Subcutaneous abdominal adipose tissue (tissue), 5 donors: ENCODE results near the gene WNK4.
"Not testable (repeated sequence)": the region's sequence is repeated elsewhere in the genome, so short reads cannot be mapped to it uniquely, and the experiment has no call there.

Experiments used
- H3K27ac ChIP-seq: one replicate; pipeline ENCODE4 v1.7.0; 2013; ENCODE audit warnings: low read depth, mild to moderate bottlenecking, inconsistent platforms, low read length, moderate library complexity
- H3K27me3 ChIP-seq, 5 donors: one replicate each; pipeline ENCODE4 v1.7.0; 2013; ENCODE audit warnings: low read length in 5 of 5, inconsistent platforms in 1 of 5; ENCODE audit not compliant: control insufficient read depth in 5 of 5, insufficient read depth in 4 of 5
- H3K36me3 ChIP-seq, 5 donors: one replicate each; pipeline ENCODE4 v1.7.0; 2013; ENCODE audit warnings: low read length in 5 of 5; ENCODE audit not compliant: control insufficient read depth in 5 of 5, insufficient read depth in 5 of 5
- H3K4me1 ChIP-seq, 5 donors: one replicate each; pipeline ENCODE4 v1.7.0; 2013; ENCODE audit warnings: low read length in 5 of 5, mild to moderate bottlenecking in 3 of 5, moderate library complexity in 1 of 5; ENCODE audit not compliant: control insufficient read depth in 5 of 5, insufficient read depth in 5 of 5
- H3K4me3 ChIP-seq, 5 donors: one replicate each; pipeline ENCODE4 v1.7.0; 2013; ENCODE audit warnings: low read length in 5 of 5, low read depth in 1 of 5
- H3K9ac ChIP-seq, 5 donors: one replicate each; pipeline ENCODE4 v1.7.0; 2013; ENCODE audit warnings: low read length in 5 of 5, mild to moderate bottlenecking in 4 of 5, moderate library complexity in 3 of 5
- H3K9me3 ChIP-seq, 5 donors: one replicate each; pipeline ENCODE4 v1.7.0; 2013; ENCODE audit warnings: low read length in 5 of 5; ENCODE audit not compliant: control insufficient read depth in 5 of 5
- donor health status: healthy.
- donor health status: healthy.
- donor health status: healthy.
- donor health status: healthy.
- donor health status: healthy.

WNK4 gene

GRCh38 chr17:42769964-42770363, 10.4 kb upstream of the WNK4 start:
- H3K4me3 ChIP-seq, H3K9ac ChIP-seq, H3K36me3 ChIP-seq, H3K27me3 ChIP-seq, H3K27ac ChIP-seq, H3K9me3 ChIP-seq: not testable (repeated sequence)
- peaks cover 0 to 18% (median 14%) of the 10 kb centered on the region in 5 donors for H3K4me1 ChIP-seq

GRCh38 chr17:42772945-42773289, 7.5 kb upstream of the WNK4 start:
- no peaks in the 10 kb centered on the region for H3K9me3 ChIP-seq
- no peaks in the 10 kb centered on the region for H3K27me3 ChIP-seq
- H3K4me1 ChIP-seq, result peaks cover 0 to 18% (median 14%) of the 10 kb centered on the region in 5 donors
- peak overlapping the region; percentile 92 to 97 (median 94) for H3K9ac ChIP-seq
- peaks cover 5 to 28% (median 21%) of the 10 kb centered on the region in 5 donors for H3K36me3 ChIP-seq
- H3K4me3 ChIP-seq, result peak overlapping the region; percentile 90 to 100 (median 98)
- H3K27ac ChIP-seq, result peak overlapping the region; percentile 73

- H3K9me3 ChIP-seq, result no peaks in the 10 kb centered on the region
- H3K4me3 ChIP-seq, result peak within 1 kb of the TSS; percentile 90 to 100 (median 98)
- peak within 1 kb of the TSS; percentile 92 to 97 (median 94) for H3K9ac ChIP-seq
These were observed 6.9 kb upstream of the WNK4 start, which contains the start of gene VPS25 for GRCh38 chr17:42773290-42774035. VPS25 (plus strand) TSS chr17:42773449; CDS start chr17:42773476, 27 bp downstream.

GRCh38 chr17:42774066-42774745, 6.2 kb upstream of the WNK4 start:
- peak overlapping the region; percentile 73 for H3K27ac ChIP-seq

More at GRCh38 chr17:42773290-42774035, 6.9 kb upstream of the WNK4 start, which contains the start of gene VPS25:
- Histone ChIP-seq H3K27ac (peak within 1 kb of the TSS; percentile 73), H3K27me3 (no peaks in the 10 kb centered on the region), H3K36me3 (peaks cover 5 to 34% (median 26%) of the 10 kb centered on the region in 5 donors), H3K4me1 (peaks cover 0 to 18% (median 14%) of the 10 kb centered on the region in 5 donors)

GRCh38 chr17:42775534-42776098, 4.8 kb upstream of the WNK4 start:
- peaks cover 5 to 48% (median 36%) of the 10 kb centered on the region in 5 donors for H3K36me3 ChIP-seq
- H3K27me3 ChIP-seq, result peaks cover 0 to 9% (median 1%) of the 10 kb centered on the region in 5 donors
- H3K4me3 ChIP-seq, result no peak overlapping the region

More at GRCh38 chr17:42774066-42774745, 6.2 kb upstream of the WNK4 start:
- Histone ChIP-seq H3K4me1 (peaks cover 0 to 18% (median 14%) of the 10 kb centered on the region in 5 donors), H3K36me3 (peaks cover 5 to 41% (median 33%) of the 10 kb centered on the region in 5 donors), H3K9me3 (no peaks in the 10 kb centered on the region), H3K4me3 (peak overlapping the region; percentile 90 to 100 (median 98)), H3K9ac (peak overlapping the region; percentile 53 to 97 (median 92)), H3K27me3 (peaks cover 0 to 5% (median 0%) of the 10 kb centered on the region in 5 donors)

GRCh38 chr17:42778570-42778969, 1.8 kb upstream of the WNK4 start:
- Histone ChIP-seq H3K27ac (no peak overlapping the region), H3K9ac (no peak overlapping the region), H3K4me1 (peaks cover 0 to 23% (median 21%) of the 10 kb centered on the region in 5 donors), H3K36me3 (peaks cover 5 to 48% (median 36%) of the 10 kb centered on the region in 5 donors), H3K9me3 (no peaks in the 10 kb centered on the region), H3K27me3 (peaks cover 23 to 39% (median 30%) of the 10 kb centered on the region in 5 donors), H3K4me3 (no peak overlapping the region)

More at GRCh38 chr17:42775534-42776098, 4.8 kb upstream of the WNK4 start:
- Histone ChIP-seq H3K4me1 (peaks cover 0 to 24% (median 20%) of the 10 kb centered on the region in 5 donors), H3K9me3 (no peaks in the 10 kb centered on the region), H3K9ac (no peak overlapping the region), H3K27ac (no peak overlapping the region)

- peaks cover 0 to 23% (median 22%) of the 10 kb centered on the region in 5 donors for H3K4me1 ChIP-seq
- no peak overlapping the region for H3K4me3 ChIP-seq
- peaks cover 5 to 48% (median 36%) of the 10 kb centered on the region in 5 donors for H3K36me3 ChIP-seq
- H3K27ac ChIP-seq, result no peak overlapping the region
- H3K9me3 ChIP-seq, result no peaks in the 10 kb centered on the region
- peaks cover 31 to 47% (median 38%) of the 10 kb centered on the region in 5 donors for H3K27me3 ChIP-seq
- H3K9ac ChIP-seq, result no peak overlapping the region
These were observed 990 bp upstream of the WNK4 start for GRCh38 chr17:42779304-42779935.

GRCh38 chr17:42780851-42781638, 635 bp downstream of the WNK4 start:
- Histone ChIP-seq H3K27ac (no peak overlapping the region), H3K27me3 (peaks cover 40 to 64% (median 53%) of the 10 kb centered on the region in 5 donors)

GRCh38 chr17:42781639-42782165, 1.3 kb downstream of the WNK4 start:
- no peak overlapping the region for H3K27ac ChIP-seq
- H3K36me3 ChIP-seq, result peaks cover 0 to 32% (median 25%) of the 10 kb centered on the region in 5 donors

More at GRCh38 chr17:42780851-42781638, 635 bp downstream of the WNK4 start:
- peaks cover 1 to 38% (median 30%) of the 10 kb centered on the region in 5 donors for H3K36me3 ChIP-seq
- no peak overlapping the region for H3K9ac ChIP-seq
- peak overlapping the region in 2 of 5 donors; percentile 26 to 41 for H3K4me3 ChIP-seq
- peaks cover 1 to 33% (median 31%) of the 10 kb centered on the region in 5 donors for H3K4me1 ChIP-seq
- H3K9me3 ChIP-seq, result no peaks in the 10 kb centered on the region

More at GRCh38 chr17:42781639-42782165, 1.3 kb downstream of the WNK4 start:
- Histone ChIP-seq H3K4me1 (peaks cover 1 to 33% (median 31%) of the 10 kb centered on the region in 5 donors), H3K4me3 (no peak overlapping the region), H3K9me3 (no peaks in the 10 kb centered on the region), H3K27me3 (peaks cover 40 to 68% (median 57%) of the 10 kb centered on the region in 5 donors), H3K9ac (no peak overlapping the region)
